ENCODE results near the gene CALML3.

Gene CALML3

GRCh38 chr10:5576154-5576748 lies 51.5 kb downstream of the CALML3 start:
- intact Hi-C loops (cut with DNase I): no loop called here
- DNase-seq: peak in 1 of 10 donors; percentile 22

All from posterior cingulate gyrus (tissue), 11 donors.